Omental fat pad (tissue), 4 donors: Measurements from ENCODE around the gene HSD11B1L. TPM values are rescaled to one million over a fixed set of nuclear protein-coding genes. Genes with fewer than 3 reads are reported as not detected.

Source experiments
- ATAC-seq: fragments of 150-250 bp; one replicate; pipeline ENCODE4 v1.9.1; 2016; ENCODE audit warnings: mild to moderate bottlenecking, moderate library complexity; ENCODE audit not compliant: low FRiP score
- DNase-seq: peaks from one replicate; pipeline ENCODE4 v3.0.0-alpha.2; 2019; ENCODE audit warnings: low spot score
- CTCF ChIP-seq, 3 donors: fragments of 450-650 bp; IDR thresholded peaks; one replicate each; pipeline ENCODE4 v1.5.1; 2016 to 2017; ENCODE audit warnings: antibody characterized with exemption in 3 of 3, mild to moderate bottlenecking in 3 of 3, moderate library complexity in 2 of 3
- total RNA-seq, 4 donors: library from RNA; depleted of rRNA; stranded (reverse); fragments of >200 nt; gene quantifications; one replicate each; pipeline ENCODE4 v1.1.0, GENCODE V29; 2016

Gene HSD11B1L
- total RNA-seq, 4 donors from 2014 or later = 4.3 to 9.5 (median 7.8) TPM

DNA sequence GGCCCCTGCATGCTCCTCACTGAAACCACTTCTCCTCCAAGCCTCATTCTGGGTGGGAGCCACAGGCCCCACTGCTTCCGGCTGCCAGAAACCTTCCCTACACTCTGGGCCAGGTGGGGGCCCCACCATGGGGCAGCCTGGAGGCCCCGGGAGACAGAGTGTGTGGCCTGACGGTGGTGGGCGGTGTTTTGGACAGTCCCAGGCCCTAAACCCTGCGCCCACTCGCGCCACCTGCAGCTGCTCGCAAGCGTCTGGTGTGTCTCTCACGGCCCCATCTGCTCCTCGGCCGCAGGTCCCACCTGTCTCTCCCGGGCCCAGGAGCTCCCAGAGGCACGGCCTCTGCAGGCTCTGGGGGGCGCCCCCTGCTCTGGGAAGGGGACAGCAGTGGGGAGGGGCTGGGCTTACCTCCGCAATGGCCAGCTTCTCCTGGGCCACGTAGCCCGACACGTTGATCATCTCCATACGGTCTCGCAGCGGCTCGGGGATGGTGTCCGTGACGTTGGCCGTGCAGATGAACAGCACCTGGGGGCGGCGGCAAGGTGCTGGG, 14.9 kb downstream of the HSD11B1L start:
- no peak for TF ChIP-seq CTCF (IDR thresholded peaks at IDR 0.05)
- DNase-seq (no peak), ATAC-seq (no peak)

- DNase-seq = no peak
- no peak for TF ChIP-seq CTCF (IDR thresholded peaks at IDR 0.05)
- no peak for ATAC-seq
Observed at GRCh38 chr19:5696196-5697021, 15.6 kb downstream of the HSD11B1L start.

GRCh38 chr19:5697022-5697889, 16.4 kb downstream of the HSD11B1L start:
- DNase-seq (no peak), ATAC-seq (no peak)
- no peak for TF ChIP-seq CTCF (IDR thresholded peaks at IDR 0.05)

DNA sequence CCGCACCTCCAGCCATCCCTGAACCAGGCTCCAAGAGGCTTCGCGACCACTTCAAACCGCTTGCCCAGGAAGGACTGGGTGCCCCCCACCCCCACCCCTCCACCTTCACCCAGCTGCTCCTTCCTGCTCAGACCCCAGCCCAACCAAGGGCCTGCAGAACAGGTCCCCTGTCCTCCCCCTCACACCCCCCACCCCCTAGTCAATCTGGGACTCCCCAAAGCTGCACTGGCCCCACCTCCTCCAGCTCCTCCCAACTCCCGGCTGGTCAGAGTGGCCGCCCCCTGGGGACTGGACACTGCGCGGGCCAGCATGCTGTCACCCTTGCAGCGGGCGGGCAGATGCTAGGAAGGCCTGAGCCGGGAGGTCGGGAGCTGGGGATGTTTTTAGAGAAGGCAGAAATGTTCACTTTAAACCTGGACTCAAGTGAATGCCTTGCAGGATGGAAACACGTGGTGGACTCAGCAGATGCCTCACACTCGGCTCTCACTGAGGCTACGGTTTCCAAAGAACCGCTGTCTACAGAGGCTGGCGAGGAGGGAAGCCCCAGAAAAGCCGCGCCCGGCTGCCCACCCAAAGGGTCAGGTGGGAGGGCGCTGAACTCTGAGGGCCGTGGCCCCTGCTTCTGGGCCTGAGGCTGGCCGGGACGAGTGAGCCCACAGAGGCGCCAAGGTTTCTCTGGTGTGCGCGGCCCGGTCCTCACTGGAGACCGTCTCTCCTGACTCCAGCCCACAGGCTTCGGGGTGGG, 17.2 kb downstream of the HSD11B1L start:
- no peak for TF ChIP-seq CTCF (IDR thresholded peaks at IDR 0.05)
- ATAC-seq (no peak), DNase-seq (no peak)

GRCh38 chr19:5698635-5699422, 18.0 kb downstream of the HSD11B1L start:
- DNase-seq (no peak), ATAC-seq (no peak)
- TF ChIP-seq CTCF (IDR thresholded peaks at IDR 0.05) = no peak
